LoVo (cell line): ENCODE measurements around the gene POLR2L.

Source experiments
- DNase-seq: peaks from one replicate; pipeline ENCODE4 v3.0.0-alpha.2; 2016; ENCODE audit warnings: low spot score

POLR2L gene

GRCh38 chr11:838441-839279 lies 3.7 kb downstream of the POLR2L start:
- no peak for DNase-seq

GRCh38 chr11:837990-838307 lies 4.4 kb downstream of the POLR2L start:
- DNase-seq, result no peak

GRCh38 chr11:837189-837989 lies 4.9 kb downstream of the POLR2L start:
- DNase-seq, result no peak

- DNase-seq, result no peak
Observed at GRCh38 chr11:836700-837099, 5.6 kb downstream of the POLR2L start.

- no peak for DNase-seq
Observed at GRCh38 chr11:836274-836673, 6.1 kb downstream of the POLR2L start.

GRCh38 chr11:834371-835316 lies 7.7 kb downstream of the POLR2L start:
- DNase-seq, result no peak

- no peak for DNase-seq
Observed at GRCh38 chr11:833849-834311, 8.4 kb downstream of the POLR2L start.

- peak; percentile 51 for DNase-seq
Observed at GRCh38 chr11:833114-833791, 9.1 kb downstream of the POLR2L start.

- peak; percentile 66 for DNase-seq
Observed at GRCh38 chr11:832529-833113, 9.7 kb downstream of the POLR2L start, which contains the start of gene CD151. TSS of gene CD151 (plus strand) at chr11:832952. CDS start at chr11:836070, 3,118 bp downstream.

- DNase-seq, result no peak
Observed at GRCh38 chr11:831961-832528, 10.3 kb downstream of the POLR2L start.

GRCh38 chr11:831118-831864 lies 11.0 kb downstream of the POLR2L start:
- DNase-seq, result no peak

- DNase-seq, result no peak
Observed at GRCh38 chr11:830295-831117, 11.8 kb downstream of the POLR2L start.

GRCh38 chr11:829847-830294 lies 12.5 kb downstream of the POLR2L start:
- DNase-seq, result no peak

GRCh38 chr11:829176-829846 lies 13.0 kb downstream of the POLR2L start:
- no peak for DNase-seq

- no peak for DNase-seq
Observed at GRCh38 chr11:828506-829175, 13.7 kb downstream of the POLR2L start.

GRCh38 chr11:827897-828192 lies 14.5 kb downstream of the POLR2L start, which contains the start of gene CRACR2B:
TSS of gene CRACR2B (plus strand) at chr11:827919. CDS start at chr11:828608, 689 bp downstream.
- DNase-seq, result no peak

GRCh38 chr11:827146-827896 lies 15.0 kb downstream of the POLR2L start:
- DNase-seq, result peak; percentile 63
